Hematopoietic multipotent progenitor cell treated with erythropoietin and hydrocortisone succinate and interleukin-3 and kit ligand, for 8 days (in vitro differentiated cells): ENCODE measurements around the gene IL17A.

ENCODE experiments used
- DNase-seq: peaks from one replicate; pipeline ENCODE4 v3.0.0-alpha.2; 2015

Gene IL17A

GRCh38 chr6:52186075-52186474 is at the start of gene IL17A:
Gene IL17A, plus strand, starts transcription at chr6:52186375. Its CDS starts 57 bp downstream, at chr6:52186432.
- DNase-seq, result no peak

- DNase-seq, result no peak
Measured at GRCh38 chr6:52136934-52137467, 49.2 kb upstream of the IL17A start.

- no peak for DNase-seq
Measured at GRCh38 chr6:52138284-52138683, 47.9 kb upstream of the IL17A start.

- DNase-seq, result no peak
Measured at GRCh38 chr6:52139985-52140680, 46.0 kb upstream of the IL17A start.

DNA sequence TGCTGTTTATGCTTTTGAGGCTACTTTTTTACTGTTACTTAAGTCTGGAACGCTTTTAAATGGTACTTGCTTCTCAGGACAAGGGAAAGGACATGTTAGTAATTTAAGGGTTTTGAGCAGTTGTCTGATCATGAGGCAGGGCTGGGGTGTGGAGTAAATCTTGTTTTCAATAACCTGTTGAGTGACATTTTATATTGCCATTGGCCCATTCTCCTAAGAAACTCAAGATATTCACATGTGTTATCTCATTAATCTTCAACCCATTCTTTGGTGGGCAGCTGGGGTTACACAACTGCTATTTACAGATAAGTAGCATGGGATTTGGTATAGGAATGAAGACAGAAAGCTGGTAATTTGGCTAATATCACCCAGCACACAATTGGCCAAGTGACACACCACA is 44.6 kb upstream of the IL17A start:
- no peak for DNase-seq

DNA sequence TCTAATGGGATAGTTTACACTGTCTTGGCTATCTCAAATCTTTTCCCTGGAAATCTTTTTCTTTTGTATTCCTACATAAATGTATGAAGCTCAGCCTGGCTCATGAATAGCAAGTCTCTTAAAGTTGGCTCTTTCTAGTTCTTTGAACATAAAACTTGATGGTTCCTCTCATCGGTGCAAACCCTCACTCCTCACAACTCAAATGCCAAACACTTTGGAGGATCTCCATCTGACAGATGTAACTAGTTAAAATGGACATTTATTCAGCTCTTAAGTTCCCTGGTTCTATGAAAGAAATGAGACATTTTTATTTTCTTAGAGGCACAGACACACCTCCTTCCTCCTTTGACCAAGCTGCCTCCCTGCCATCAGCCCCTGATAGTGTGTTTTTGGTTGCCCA is 43.6 kb upstream of the IL17A start:
- no peak for DNase-seq

DNA sequence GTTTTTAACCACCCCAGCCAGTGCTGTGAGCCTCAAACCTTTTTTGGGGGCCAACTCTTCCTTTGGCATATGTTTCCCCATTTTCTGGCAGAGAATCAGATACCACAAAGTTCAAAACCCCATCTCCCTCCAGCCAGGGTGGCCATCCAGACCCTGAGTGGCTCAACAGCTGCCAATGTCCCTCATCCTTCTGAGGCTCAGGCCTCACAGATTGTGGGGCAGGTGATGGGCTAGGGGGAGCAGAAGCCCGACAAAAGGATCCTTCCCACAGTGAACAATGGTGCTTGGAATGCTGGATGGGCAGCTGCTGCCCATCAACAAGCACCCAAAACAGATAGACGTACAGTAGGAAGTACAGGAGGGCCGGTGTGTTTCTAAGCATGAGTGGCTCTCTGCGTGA is 42.6 kb upstream of the IL17A start:
- no peak for DNase-seq

DNA sequence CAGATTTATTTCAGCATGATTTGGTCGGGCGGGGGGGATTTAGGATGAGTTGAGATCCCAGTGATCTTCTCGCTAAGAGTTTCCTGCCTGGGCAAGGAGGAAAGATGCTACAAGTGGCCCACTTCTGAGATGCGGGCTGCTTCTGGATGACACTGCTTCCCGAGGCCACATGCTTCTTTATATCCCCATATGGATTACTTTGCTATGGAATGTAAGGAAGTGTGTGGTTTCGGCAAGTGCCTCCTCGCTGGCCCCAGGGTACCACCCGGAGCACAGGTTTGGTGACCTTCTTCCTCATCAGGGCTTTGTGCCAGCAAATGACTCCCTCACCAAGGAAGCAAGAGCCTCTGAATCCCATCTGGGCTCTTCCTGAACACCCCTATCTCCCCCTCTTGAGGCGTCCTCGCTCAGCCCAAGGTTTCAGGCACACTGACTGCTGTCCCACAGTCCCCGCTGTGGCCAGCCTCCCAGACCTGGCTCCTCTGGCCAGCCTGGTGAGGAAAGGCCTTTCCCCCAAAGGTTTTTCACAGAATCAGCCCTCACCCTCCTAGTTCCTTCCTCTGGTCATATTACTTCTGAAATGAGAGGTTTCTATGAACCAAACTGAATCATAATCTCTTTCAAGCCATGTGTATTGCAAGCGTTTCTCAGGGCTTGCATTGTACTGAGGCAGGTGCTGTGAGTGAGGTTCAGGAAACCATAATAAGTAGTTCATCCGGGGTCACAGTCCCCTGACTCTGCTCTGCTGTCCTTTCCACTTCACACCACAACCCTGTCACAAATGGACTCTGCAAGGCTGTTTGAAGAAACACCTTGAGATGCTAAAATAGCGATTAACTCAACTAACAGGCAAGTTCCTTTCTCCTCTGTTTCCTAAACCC is 41.7 kb upstream of the IL17A start:
- DNase-seq, result no peak

DNA sequence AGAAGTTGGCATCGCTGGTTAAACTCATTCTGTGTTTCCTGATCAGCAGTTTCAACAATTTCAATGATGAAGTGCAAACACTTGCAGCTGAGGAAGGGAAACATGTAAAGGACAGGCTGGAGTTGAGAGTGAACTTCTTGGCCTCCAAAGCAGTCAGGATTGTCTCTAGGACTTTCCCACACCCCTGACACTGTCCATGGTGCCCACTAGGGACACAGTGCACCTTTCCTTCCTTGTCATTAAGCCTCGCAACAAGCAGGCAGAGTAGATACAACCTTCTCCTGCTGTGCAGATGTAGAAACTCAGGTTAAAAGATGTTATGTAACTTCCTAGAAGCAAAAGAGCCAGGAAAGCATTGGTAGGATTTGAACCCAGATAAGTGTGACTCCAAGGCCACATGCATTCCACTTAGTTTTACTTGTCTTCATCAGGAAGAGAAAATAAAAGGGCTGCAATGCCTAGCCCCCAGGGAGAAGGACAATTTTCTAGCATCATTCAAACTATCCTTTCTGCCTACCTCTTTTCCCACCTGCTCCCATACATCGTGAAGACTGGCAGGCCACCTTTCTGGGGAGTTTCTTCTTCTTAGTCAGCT is 39.2 kb upstream of the IL17A start:
- no peak for DNase-seq

GRCh38 chr6:52149076-52149475 is 37.1 kb upstream of the IL17A start:
- DNase-seq, result no peak

DNA sequence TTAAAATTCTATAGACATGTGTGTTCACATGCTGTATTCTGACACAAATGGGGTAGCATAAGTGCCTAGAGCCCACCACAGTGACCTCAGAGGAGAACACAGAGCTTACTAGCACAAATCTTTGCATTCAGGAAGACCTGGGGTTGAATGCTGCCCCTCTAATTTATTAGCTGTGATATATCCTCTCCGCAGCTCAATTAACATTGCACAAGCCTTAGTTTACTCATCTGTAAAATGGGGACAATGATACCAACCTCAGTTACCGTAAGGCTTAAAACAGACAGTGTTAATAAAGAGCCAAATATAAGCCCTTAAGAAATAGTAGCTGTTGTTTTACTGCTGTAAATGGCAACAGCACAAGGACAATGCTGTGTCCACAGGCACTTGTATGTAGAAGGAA is 36.2 kb upstream of the IL17A start:
- DNase-seq, result no peak

GRCh38 chr6:52152070-52152423 is 34.1 kb upstream of the IL17A start:
- DNase-seq, result no peak

DNA sequence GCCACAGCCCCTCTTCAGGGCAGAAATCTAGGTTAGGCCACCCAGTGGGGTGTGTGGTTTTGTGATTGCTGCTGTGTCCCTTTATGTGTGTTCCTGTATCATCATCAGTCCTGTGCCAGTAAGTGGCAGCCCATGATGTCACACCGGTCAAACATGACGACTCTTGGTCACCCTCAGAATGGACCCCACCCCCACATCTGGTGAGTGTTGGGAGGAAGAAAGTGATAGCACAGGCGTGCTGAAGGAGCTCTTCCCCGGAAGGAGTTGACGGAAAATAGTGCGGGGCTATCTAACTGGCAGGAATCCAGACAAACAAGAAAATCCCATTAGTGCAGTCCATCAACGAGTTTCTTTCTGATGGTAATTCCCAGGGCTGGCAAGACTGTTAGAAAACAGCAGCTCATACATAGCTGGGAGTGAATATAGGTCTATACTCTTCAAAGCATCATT is 33.4 kb upstream of the IL17A start:
- no peak for DNase-seq

GRCh38 chr6:52154381-52154780 is 31.8 kb upstream of the IL17A start:
- DNase-seq, result no peak

- DNase-seq, result no peak
Measured at GRCh38 chr6:52155791-52156576, 30.2 kb upstream of the IL17A start.

DNA sequence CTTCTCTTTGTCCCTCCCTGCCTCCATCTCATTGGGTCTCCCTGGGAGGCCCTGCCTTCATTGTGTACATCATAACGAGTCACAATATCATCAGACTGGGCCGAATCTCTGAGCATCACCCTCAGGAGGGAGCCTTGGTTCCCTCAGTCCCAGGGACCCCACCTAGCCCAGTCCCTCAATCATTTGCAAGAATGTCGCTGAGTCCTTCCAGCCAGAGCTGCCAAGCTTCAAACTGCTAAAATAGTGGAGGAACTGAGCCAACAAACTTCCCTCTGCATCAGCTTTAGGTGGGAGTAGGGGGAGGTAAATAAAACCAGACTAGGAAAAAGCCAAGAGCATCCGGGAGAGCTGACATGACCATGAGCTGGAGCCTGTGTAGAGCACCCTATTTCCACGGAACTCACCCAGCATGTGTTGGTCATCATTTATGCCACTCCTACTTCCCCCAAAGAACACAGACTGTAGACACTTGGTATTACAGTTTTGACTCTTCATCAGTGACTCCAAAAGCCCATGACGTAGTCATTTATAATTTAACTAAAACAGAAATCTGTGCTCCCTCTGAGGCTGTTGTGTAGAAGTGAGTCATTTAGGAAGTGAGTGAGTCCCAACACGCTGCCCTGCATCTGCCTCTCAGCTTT is 28.8 kb upstream of the IL17A start:
- DNase-seq, result no peak

DNA sequence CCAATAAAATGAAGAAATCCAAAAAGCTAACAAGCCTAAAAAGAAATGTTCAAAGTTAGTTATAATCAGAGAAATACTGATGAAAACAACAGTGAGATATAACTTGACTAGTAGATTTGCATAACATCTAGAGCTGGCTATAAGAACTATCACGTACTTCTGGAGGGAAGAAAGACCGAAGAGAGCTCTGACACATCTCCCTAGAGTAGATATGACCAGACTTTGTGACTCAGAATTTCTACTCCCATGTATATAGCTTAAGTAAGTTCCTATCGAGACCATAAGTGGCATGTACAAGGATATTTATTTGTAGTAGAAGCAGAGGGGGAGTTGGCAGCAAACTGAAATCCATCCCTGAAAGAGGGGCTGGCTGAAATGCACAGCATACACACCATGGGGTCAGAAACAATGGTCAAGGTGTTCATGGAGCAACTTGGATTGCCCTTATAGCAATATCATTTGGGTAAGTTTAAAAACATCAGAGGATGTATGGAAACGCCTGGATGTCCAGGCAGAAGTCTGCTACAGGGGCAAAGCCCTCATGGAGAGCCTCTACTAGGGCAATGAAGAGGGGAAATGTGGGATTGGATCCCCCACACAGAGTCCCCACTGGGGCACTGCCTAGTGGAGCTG is 25.6 kb upstream of the IL17A start:
- no peak for DNase-seq

GRCh38 chr6:52161689-52162438 is 24.3 kb upstream of the IL17A start:
- no peak for DNase-seq

GRCh38 chr6:52162940-52163908 is 23.0 kb upstream of the IL17A start:
- DNase-seq, result peak; percentile 59
